ENCODE results near the gene PWP2.

PWP2 gene

DNA sequence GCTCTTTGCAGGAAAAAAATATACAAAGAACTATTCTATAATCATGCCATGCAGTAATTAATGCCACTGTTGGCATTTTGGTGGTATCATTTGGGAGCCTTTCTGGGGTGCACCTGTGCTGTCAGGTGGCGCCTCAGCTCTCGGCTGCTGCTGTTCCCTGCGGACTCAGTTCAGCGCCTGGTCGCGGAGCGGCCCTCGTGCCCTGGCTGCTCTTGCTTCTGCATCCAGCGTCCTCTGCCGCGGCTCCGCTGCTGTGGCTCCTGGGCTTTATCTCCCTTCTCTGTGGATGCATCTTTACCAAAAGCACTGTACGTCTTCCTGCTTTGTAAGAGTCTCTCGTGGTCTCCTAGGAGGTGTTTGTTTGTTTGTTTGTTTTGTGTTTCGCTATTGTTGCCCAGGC is 35.1 kb upstream of the PWP2 start:
- H3K9me3 ChIP-seq (ENCODE audit: control insufficient read depth, insufficient read depth, low read length) = no peaks in the 10 kb centered on the region
- H3K9ac ChIP-seq (ENCODE audit: low read depth, low read length) = no peak overlapping the region
- peaks cover 6% of the 10 kb centered on the region for H3K36me3 ChIP-seq (ENCODE audit: insufficient read depth, low read length)
- H3K4me1 ChIP-seq (ENCODE audit: insufficient read depth, low read length) = no peaks in the 10 kb centered on the region

DNA sequence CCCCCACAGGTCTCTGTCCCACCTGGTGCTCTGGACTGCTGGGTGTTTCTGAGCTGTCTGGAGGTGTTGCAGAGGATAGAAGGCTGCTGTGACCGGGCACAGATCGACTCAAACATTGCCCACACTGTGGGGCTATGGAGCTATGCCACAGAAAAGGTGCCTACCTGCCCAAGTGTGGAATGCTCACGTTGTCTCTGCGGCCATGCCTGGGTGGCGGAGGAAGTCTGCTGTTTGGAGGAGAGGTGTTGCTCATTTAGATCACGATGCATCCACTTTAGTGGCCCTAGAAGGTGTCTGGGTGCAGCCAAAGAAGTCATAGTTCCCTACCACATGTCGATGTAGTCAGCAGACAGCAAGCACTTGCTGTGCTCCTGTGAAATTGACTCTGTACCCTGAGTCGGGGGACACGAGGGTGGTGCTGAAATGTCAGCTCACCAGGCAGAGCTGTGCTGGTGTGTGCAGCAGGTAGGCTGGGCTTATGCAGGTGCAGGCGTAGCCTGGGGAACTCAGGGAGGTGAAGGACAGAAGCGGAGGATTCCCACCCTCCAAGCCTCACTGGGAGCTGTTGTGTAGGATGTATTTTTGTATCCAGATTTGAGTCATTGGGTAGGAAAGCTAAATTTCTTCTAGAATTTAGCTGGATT is 32.8 kb upstream of the PWP2 start:
- Histone ChIP-seq H3K9ac (ENCODE audit: low read depth, low read length) (no peak overlapping the region), H3K4me1 (ENCODE audit: insufficient read depth, low read length) (0 out of 2 replicates have a peak, but pooled peaks cover 5% of the 10 kb centered on the region), H3K36me3 (ENCODE audit: insufficient read depth, low read length) (peaks cover 13% of the 10 kb centered on the region), H3K9me3 (ENCODE audit: control insufficient read depth, insufficient read depth, low read length) (no peaks in the 10 kb centered on the region)

DNA sequence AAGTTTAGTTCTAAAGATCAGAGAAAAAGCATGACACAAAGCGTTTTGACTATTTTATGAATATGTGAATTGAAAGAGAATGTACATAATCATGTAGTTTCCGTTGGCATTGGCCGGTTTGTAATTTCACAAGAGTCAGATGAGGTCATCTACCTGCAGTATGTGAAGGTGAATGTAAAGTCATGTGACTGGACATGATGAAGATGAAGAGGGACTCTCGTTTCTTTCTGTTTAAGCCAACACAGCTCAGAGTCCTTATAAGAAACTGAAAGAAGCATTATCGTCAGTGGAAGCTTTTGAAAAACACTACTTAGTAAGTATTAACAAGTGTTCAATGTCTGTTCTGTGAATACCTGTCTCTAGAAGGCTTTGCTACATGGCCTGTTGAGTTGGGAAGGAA is 30.9 kb upstream of the PWP2 start:
- Histone ChIP-seq H3K9me3 (ENCODE audit: control insufficient read depth, insufficient read depth, low read length) (no peaks in the 10 kb centered on the region), H3K36me3 (ENCODE audit: insufficient read depth, low read length) (peaks cover 17% of the 10 kb centered on the region), H3K4me1 (ENCODE audit: insufficient read depth, low read length) (0 out of 2 replicates have a peak, but pooled peaks cover 5% of the 10 kb centered on the region), H3K9ac (ENCODE audit: low read depth, low read length) (no peak overlapping the region)

GRCh38 chr21:44078411-44078981 is 28.7 kb upstream of the PWP2 start:
- no peaks in the 10 kb centered on the region for H3K9me3 ChIP-seq (ENCODE audit: control insufficient read depth, insufficient read depth, low read length)
- H3K4me1 ChIP-seq (ENCODE audit: insufficient read depth, low read length) = 0 out of 2 replicates have a peak, but pooled peaks cover 5% of the 10 kb centered on the region
- H3K9ac ChIP-seq (ENCODE audit: low read depth, low read length) = no peak overlapping the region
- H3K36me3 ChIP-seq (ENCODE audit: insufficient read depth, low read length) = peaks cover 27% of the 10 kb centered on the region

DNA sequence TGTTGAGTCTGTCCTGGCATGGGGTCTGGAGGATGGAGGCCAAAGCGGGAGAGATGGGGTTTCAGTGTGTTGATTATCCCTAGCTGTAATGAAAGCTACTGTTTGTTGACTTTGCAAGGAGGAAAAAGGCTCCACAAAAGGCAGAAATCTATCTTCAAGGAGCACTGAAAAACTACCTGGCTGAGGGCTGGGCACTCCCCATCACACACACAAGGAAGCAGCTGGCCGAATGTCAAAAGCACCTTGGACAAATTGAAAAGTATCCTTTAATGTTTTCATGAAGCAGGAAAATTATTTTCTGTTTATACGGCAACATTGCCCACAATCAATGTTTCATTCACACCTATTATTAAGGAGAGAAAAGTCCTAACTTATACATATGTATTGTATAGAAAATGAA is 27.8 kb upstream of the PWP2 start:
- H3K36me3 ChIP-seq (ENCODE audit: insufficient read depth, low read length) = peaks cover 34% of the 10 kb centered on the region
- H3K9me3 ChIP-seq (ENCODE audit: control insufficient read depth, insufficient read depth, low read length) = no peaks in the 10 kb centered on the region
- no peak overlapping the region for H3K9ac ChIP-seq (ENCODE audit: low read depth, low read length)
- H3K4me1 ChIP-seq (ENCODE audit: insufficient read depth, low read length) = 0 out of 2 replicates have a peak, but pooled peaks cover 5% of the 10 kb centered on the region

DNA sequence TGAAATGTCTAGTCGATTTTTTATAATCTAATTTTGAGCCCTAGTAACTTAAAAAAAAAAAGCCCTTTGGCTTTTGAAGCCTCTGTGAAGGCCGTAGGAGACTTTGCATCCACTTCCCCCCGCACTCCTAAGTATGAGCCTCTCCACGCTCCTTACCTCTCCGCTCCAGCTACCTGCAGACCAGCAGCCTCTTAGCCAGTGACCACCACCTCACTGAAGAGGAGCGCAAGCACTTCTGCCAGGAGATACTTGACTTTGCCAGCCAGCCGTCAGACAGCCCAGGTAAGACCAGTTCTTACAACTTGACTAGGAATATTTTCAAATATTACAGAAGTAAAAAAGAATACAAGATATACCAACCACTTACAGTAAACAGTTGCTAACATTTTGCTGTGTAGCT is 27.4 kb upstream of the PWP2 start:
- Histone ChIP-seq H3K9me3 (ENCODE audit: control insufficient read depth, insufficient read depth, low read length) (no peaks in the 10 kb centered on the region), H3K36me3 (ENCODE audit: insufficient read depth, low read length) (peaks cover 34% of the 10 kb centered on the region), H3K4me1 (ENCODE audit: insufficient read depth, low read length) (0 out of 2 replicates have a peak, but pooled peaks cover 5% of the 10 kb centered on the region), H3K9ac (ENCODE audit: low read depth, low read length) (no peak overlapping the region)

DNA sequence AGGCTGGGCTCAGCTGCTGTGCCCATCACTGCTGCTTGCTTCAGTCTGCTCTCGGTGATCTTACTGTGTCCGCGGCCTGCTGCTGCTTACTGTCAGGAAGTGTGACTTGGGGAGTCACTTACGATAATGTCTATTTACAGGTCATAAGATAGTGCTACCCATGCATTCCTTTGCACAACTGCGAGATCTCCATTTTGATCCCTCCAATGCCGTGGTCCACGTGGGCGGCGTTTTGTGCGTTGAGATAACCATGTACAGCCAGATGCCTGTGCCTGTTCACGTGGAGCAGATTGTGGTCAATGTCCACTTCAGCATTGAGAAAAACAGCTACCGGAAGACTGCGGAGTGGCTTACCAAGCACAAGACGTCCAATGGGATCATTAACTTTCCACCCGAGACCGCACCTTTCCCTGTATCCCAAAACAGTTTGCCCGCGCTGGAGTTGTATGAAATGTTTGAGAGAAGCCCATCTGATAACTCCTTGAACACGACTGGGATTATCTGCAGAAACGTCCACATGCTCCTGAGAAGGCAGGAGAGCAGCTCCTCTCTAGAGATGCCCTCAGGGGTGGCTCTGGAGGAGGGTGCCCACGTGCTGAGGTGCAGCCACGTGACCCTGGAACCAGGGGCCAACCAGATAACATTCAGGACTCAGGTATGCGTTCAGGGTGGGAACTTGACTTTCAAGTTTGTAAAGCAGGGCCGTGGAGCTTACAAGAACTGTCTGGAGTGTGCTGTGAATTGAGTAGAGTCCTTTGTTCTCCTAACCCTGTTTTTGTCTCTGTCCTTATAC is 24.4 kb upstream of the PWP2 start:
- Histone ChIP-seq H3K9me3 (ENCODE audit: control insufficient read depth, insufficient read depth, low read length) (no peaks in the 10 kb centered on the region), H3K4me1 (ENCODE audit: insufficient read depth, low read length) (0 out of 2 replicates have a peak, but pooled peaks cover 5% of the 10 kb centered on the region), H3K9ac (ENCODE audit: low read depth, low read length) (no peak overlapping the region), H3K36me3 (ENCODE audit: insufficient read depth, low read length) (peaks cover 28% of the 10 kb centered on the region)

DNA sequence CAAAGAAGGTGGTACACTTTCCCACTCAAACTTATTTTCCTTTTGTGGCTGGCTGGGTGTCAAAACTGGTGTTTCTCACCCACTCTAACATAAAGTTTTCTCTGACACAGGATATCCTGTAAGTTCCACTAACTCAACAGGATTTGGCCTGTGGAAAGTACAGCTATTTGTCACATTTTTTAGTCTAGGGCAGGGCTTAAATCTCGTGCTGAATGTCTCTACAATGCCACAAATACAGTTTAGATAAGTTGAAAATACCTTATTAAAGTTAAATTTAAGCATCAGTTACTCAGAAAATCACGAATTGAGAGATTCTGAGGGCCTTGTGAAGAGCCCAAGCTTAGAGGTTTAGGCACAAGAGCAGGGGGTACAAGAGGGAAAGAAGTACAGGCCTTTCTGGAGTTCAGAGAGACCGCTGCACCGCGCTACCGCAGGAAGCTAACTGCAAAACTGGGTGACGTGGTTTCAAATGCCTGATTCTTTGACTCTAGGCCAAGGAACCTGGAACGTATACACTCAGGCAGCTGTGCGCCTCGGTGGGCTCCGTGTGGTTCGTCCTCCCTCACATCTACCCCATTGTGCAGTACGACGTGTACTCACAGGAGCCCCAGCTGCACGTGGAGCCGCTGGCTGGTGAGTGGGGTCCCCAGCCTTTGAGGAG is 23.4 kb upstream of the PWP2 start:
- Histone ChIP-seq H3K9ac (ENCODE audit: low read depth, low read length) (no peak overlapping the region), H3K4me1 (ENCODE audit: insufficient read depth, low read length) (no peaks in the 10 kb centered on the region), H3K36me3 (ENCODE audit: insufficient read depth, low read length) (peaks cover 28% of the 10 kb centered on the region), H3K9me3 (ENCODE audit: control insufficient read depth, insufficient read depth, low read length) (no peaks in the 10 kb centered on the region)

DNA sequence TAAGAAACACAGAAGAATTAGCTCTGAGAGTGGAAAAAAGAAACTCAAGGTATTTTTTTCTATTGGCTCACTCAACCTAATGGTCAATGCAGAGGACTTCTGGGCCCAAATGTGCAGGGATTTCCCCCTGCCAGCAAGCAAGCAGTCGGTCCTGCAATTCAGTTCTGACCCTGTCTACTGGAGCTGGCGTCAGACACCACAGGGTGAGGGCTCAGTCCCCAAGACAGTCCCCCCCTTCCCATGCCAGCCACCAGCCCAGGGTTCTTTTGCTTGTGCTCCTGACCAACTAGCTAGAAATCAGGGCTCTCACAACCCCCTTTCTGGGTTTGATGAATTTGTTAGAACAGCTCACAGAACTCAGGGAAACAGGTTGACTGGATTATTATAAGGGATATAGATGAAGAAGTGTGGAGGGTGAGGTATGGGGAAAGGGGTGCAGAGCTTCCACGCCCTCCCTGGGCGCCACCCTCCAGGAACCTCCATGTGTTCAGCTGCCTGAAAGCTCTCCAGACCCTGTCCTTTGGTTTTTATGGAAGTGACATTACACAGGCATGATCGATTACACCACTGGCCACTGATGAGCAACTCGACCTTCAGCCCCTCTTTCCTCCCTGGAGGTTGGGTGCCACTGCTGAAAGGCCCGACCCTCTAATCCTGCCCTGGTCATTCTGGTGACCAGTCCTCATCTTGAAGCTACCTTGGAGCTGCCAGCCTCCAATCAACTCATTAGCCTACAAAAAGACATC is 22.5 kb upstream of the PWP2 start:
- H3K4me1 ChIP-seq (ENCODE audit: insufficient read depth, low read length) = no peaks in the 10 kb centered on the region
- no peaks in the 10 kb centered on the region for H3K9me3 ChIP-seq (ENCODE audit: control insufficient read depth, insufficient read depth, low read length)
- H3K36me3 ChIP-seq (ENCODE audit: insufficient read depth, low read length) = peaks cover 20% of the 10 kb centered on the region
- no peak overlapping the region for H3K9ac ChIP-seq (ENCODE audit: low read depth, low read length)

- Histone ChIP-seq H3K36me3 (ENCODE audit: insufficient read depth, low read length) (peaks cover 27% of the 10 kb centered on the region), H3K9me3 (ENCODE audit: control insufficient read depth, insufficient read depth, low read length) (no peaks in the 10 kb centered on the region), H3K9ac (ENCODE audit: low read depth, low read length) (no peak overlapping the region), H3K4me1 (ENCODE audit: insufficient read depth, low read length) (no peaks in the 10 kb centered on the region)
Measured at GRCh38 chr21:44085491-44086321, 21.5 kb upstream of the PWP2 start.

- Histone ChIP-seq H3K36me3 (ENCODE audit: insufficient read depth, low read length) (peaks cover 22% of the 10 kb centered on the region; the same call in 1 of the 2 replicates), H3K4me1 (ENCODE audit: insufficient read depth, low read length) (no peaks in the 10 kb centered on the region), H3K9ac (ENCODE audit: low read depth, low read length) (no peak overlapping the region), H3K9me3 (ENCODE audit: control insufficient read depth, insufficient read depth, low read length) (no peaks in the 10 kb centered on the region)
Measured at GRCh38 chr21:44086636-44087425, 20.4 kb upstream of the PWP2 start.

DNA sequence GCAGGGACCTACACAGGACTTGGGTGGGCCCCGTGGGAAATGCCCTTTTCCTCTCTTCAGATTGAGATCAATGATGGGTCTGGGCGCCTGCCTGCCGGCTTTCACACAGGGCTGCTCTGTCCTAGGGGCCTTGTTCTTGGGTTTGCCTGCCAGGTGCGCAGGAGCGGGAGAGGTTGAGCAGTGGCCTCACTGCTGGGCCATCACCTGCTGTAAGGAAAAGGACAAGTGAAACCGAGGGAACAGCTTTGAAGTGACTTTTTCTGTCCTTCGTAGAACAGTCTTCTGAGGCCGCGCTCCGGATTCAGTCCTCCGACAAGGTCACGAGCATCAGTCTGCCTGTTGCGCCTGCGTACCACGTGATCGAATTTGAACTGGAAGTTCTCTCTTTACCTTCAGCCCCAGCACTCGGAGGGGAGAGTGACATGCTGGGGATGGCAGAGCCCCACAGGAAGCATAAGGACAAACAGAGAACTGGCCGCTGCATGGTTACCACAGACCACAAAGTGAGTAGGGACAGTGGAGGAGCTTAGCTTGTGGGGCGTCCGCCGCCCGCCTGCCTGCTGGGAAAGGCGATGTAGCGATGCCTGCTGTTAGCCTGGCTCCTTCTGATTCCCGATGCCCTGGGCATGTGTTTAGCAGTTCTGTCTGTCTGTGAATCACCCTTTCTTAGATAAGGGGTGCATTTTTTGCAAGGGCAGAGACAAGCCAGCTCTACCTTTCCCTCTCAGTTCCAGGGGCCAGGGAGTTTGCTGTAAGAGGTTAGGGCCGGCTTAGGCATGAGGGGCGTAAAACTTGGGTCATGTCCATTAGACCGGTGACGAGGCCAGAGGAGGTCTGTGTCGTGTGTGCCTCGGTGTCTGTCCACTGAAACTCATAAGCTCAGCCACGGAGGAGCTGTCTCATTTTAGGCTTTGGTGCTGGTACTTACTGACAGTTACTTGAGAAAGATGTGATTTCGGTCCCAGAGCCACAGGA is 19.5 kb upstream of the PWP2 start:
- Histone ChIP-seq H3K4me1 (ENCODE audit: insufficient read depth, low read length) (no peaks in the 10 kb centered on the region), H3K9ac (ENCODE audit: low read depth, low read length) (no peak overlapping the region), H3K9me3 (ENCODE audit: control insufficient read depth, insufficient read depth, low read length) (no peaks in the 10 kb centered on the region), H3K36me3 (ENCODE audit: insufficient read depth, low read length) (peaks cover 26% of the 10 kb centered on the region; the same call in 1 of the 2 replicates)
